AG09309 (cell line): ENCODE measurements around the gene PEG3.
"Not testable (repeated sequence)": the region's sequence is repeated elsewhere in the genome, so short reads cannot be mapped to it uniquely, and the experiment has no call there.

Experiments
- DNase-seq: peaks from one replicate; pipeline ENCODE4 v3.0.0-alpha.2; 2010; ENCODE audit warnings: low read depth
- H3K4me3 ChIP-seq: 2 replicates; pipeline ENCODE4 v1.5.1; 2011; ENCODE audit warnings: mild to moderate bottlenecking, low read depth, low read length, moderate library complexity; ENCODE audit not compliant: control insufficient read depth
- CTCF ChIP-seq: IDR thresholded peaks from 2 replicates; pipeline ENCODE4 v1.5.1; 2011; ENCODE audit warnings: mild to moderate bottlenecking, low read depth, low read length, inconsistent platforms; ENCODE audit not compliant: insufficient read depth, control insufficient read depth; ENCODE audit errors: missing control alignments

The PEG3 gene

GRCh38 chr19:56858026-56858425, 17.5 kb upstream of the PEG3 start:
- no peak for DNase-seq
- TF ChIP-seq CTCF: no peak

GRCh38 chr19:56856822-56857221, 16.3 kb upstream of the PEG3 start:
- no peak for DNase-seq
- no peak overlapping the region for H3K4me3 ChIP-seq
- no peak for TF ChIP-seq CTCF

More at GRCh38 chr19:56858026-56858425, 17.5 kb upstream of the PEG3 start:
- H3K4me3 ChIP-seq: no peak overlapping the region

- not testable (repeated sequence) for DNase-seq, H3K4me3 ChIP-seq
Observed at GRCh38 chr19:56852361-56852760, 11.8 kb upstream of the PEG3 start.

GRCh38 chr19:56848166-56848565, 7.6 kb upstream of the PEG3 start:
- no peak overlapping the region for H3K4me3 ChIP-seq
- DNase-seq: no peak
- no peak for TF ChIP-seq CTCF

DNA sequence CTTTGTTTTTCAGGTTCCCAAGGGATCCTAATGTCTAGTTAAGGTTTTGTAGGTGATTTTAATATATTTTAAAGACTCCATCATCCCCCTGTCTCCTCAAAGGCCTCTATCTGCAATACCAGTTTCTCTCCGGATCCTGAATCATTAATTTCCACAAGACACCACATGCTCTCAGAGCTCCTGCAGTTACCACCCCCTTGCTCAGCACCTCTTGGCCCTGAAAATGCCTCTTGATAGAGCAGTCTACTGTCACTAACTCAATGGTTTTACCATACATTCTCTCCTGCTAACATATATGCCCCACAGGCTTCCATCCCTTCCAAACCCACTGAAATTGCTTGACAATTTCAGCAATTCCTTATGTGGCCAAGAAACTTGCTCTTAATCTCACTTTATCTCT, 1.9 kb upstream of the PEG3 start:
- DNase-seq: no peak
- TF ChIP-seq CTCF: no peak
- H3K4me3 ChIP-seq: no peak overlapping the region

- no peak for TF ChIP-seq CTCF
- H3K4me3 ChIP-seq: no peak overlapping the region
- no peak for DNase-seq
Observed at GRCh38 chr19:56841193-56841543, 642 bp upstream of the PEG3 start.

DNA sequence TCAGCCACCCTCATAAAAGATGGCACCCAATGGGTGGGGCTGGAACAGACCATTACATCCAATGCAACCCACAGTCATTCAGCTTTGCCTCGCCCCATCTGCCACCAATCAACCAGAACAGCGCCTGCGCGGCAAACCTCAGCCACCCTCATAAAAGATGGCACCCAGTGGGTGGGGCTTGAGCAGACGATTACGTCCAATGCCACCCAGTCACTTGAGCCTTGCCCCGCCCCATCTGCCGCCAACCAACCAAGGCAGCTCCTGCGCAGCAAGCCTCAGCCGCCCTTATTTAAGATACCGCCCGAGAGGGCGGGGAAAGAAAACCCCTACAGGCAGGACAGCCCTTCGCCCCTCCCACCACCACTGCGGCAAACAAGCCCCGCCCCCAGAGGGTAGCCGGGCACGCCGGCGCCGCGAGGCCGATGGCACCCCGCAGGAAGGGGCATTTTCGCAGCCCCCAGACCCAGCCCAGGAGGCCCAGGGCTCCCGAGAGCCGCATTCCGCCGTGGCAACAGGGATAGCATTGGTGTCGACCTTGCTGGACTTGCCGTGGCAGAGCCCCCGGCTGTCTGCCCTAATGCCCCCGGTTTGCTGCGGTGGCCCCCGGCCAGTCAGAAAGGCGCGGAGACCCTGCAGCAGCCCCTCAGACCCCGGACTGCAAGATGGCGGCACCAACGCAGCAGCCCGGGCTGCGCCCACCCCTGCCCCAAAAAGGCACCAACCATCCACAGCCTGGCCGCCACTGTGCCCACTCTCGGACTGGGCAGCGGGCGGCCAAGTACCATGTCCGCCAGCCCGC, 675 bp downstream of the PEG3 start:
- DNase-seq: no peak
- H3K4me3 ChIP-seq: no peak overlapping the region
- TF ChIP-seq CTCF: no peak
